ENCODE measurements around the gene GRIN1. TPM values are rescaled to one million over a fixed set of nuclear protein-coding genes. Genes with fewer than 3 reads are reported as not detected.

The GRIN1 gene
- total RNA-seq, 1 experiment from 2014 or later, result 2.9 TPM

- H3K9ac ChIP-seq (ENCODE audit: extremely low read depth, insufficient read length, low read length), result no peak overlapping the region
- H2BK5ac ChIP-seq (ENCODE audit: insufficient read length, low read length), result no peak overlapping the region
- Mint-ChIP-seq H3K9me3 (no peaks in the 10 kb centered on the region; a peak in 2 of 5 replicates), H3K27ac (no peak overlapping the region), H3K36me3 (ENCODE audit: insufficient read depth in 1 of 3, low read depth in 3 of 3) (no peaks in the 10 kb centered on the region), H3K4me3 (no peak overlapping the region), H3K4me1 (peaks cover 0 to 12% of the 10 kb centered on the region in 2 experiments; a peak in 2 of 4 replicates), H3K27me3 (ENCODE audit: low read depth) (peaks cover 90% of the 10 kb centered on the region)
- no peak overlapping the region for H2AFZ ChIP-seq (ENCODE audit: low read length)
- peaks cover 2% of the 10 kb centered on the region for H4K20me1 ChIP-seq (ENCODE audit: control insufficient read depth, insufficient read depth, insufficient read length)
- no peak overlapping the region for H4K8ac ChIP-seq (replicated peaks; ENCODE audit: insufficient read length, low read depth, low read length)
- H2BK15ac ChIP-seq (ENCODE audit: low read depth, low read length), result no peak overlapping the region
- H3K23ac ChIP-seq (ENCODE audit: insufficient read length, low read depth, low read length), result no peak overlapping the region
- no peak overlapping the region for H3K4ac ChIP-seq (ENCODE audit: low read depth, low read length)
- no peak overlapping the region for H2BK12ac ChIP-seq (ENCODE audit: insufficient read length, low read depth, low read length)
- H3K79me2 ChIP-seq (ENCODE audit: insufficient read depth, low read length), result no peaks in the 10 kb centered on the region
- H3K14ac ChIP-seq (ENCODE audit: insufficient read depth, low read length), result no peak overlapping the region
- no peaks in the 10 kb centered on the region for H3K9me3 ChIP-seq (ENCODE audit: control insufficient read depth, low read depth, low read length)
- no peak overlapping the region for H3T11ph ChIP-seq (ENCODE audit: low read length)
- H3K56ac ChIP-seq (ENCODE audit: insufficient read length, low read depth, low read length), result no peak overlapping the region
- H3K27me3 ChIP-seq (ENCODE audit: insufficient read depth, low read length), result peaks cover 29% of the 10 kb centered on the region; the same call in 1 of the 2 replicates
- no peak overlapping the region for H3K18ac ChIP-seq (ENCODE audit: insufficient read length, low read depth, low read length)
- H2BK120ac ChIP-seq (ENCODE audit: low read depth, low read length, poor library complexity, severe bottlenecking), result no peak overlapping the region
- H3K4me1 ChIP-seq (ENCODE audit: insufficient read depth, low read length), result no peaks in the 10 kb centered on the region
- TF ChIP-seq CTCF (conservative IDR thresholded peaks at IDR 0.05), result no peak
- no CpG with 5 or more reads among the region's 23 CpGs for WGBS (ENCODE audit: extremely low coverage, insufficient read length, low lambda C conversion rate)
- no peak for DNase-seq
- H2BK20ac ChIP-seq (ENCODE audit: low read depth, low read length, poor library complexity, severe bottlenecking), result no peak overlapping the region
- no peaks in the 10 kb centered on the region for H3K79me1 ChIP-seq (ENCODE audit: insufficient read depth, low read depth, low read length, poor library complexity, severe bottlenecking)
- no peak overlapping the region for H2AK5ac ChIP-seq (ENCODE audit: insufficient read length, low read length)
- H4K91ac ChIP-seq (ENCODE audit: insufficient read length, low read depth, low read length), result no peak overlapping the region
- H4K5ac ChIP-seq (ENCODE audit: insufficient read length, low read depth, low read length), result no peak overlapping the region
- no peak overlapping the region for H3K4me2 ChIP-seq (ENCODE audit: insufficient read depth, insufficient read length, low read length)
- H3K27ac ChIP-seq (ENCODE audit: insufficient read length, low read depth, low read length), result no peak overlapping the region
- H3K23me2 ChIP-seq (ENCODE audit: insufficient read length, low read depth, low read length, poor library complexity, severe bottlenecking), result no peaks in the 10 kb centered on the region
Observed at GRCh38 chr9:137136881-137137607, 1.9 kb upstream of the GRIN1 start.

All from H9 (cell line).